Gastrocnemius medialis (tissue), 4 donors: Measurements from ENCODE around the gene PIGB.

Source experiments
- CTCF ChIP-seq, 5 experiments: fragments of 450-650 bp in 3 of 5; fragments of 200-600 bp in 2 of 5; sonication (generic) in 2 of 5; IDR thresholded peaks in 4 of 5; conservative IDR thresholded peaks in 1 of 5; 1 replicate in 4 of 5; 2 replicates in 1 of 5; pipeline ENCODE4 v1.5.1; 2016 to 2019; ENCODE audit warnings: antibody characterized with exemption in 5 of 5, mild to moderate bottlenecking in 3 of 5, moderate library complexity in 3 of 5
- POLR2A ChIP-seq, 2 donors: fragments of 450-650 bp; IDR thresholded peaks; one replicate each; pipeline ENCODE4 v1.6.1; 2017; ENCODE audit warnings: antibody characterized with exemption in 2 of 2, mild to moderate bottlenecking in 2 of 2, moderate library complexity in 2 of 2

- TF ChIP-seq CTCF (IDR thresholded peaks at IDR 0.05 in 4 of 5, conservative IDR thresholded peaks at IDR 0.05 in 1 of 5) (no peak), POLR2A (IDR thresholded peaks at IDR 0.05) (no peak)
Observed at GRCh38 chr15:55356985-55357585, 38.1 kb downstream of the PIGB start.
